H9 (cell line): ENCODE data around the gene SPATS1. TPM values are rescaled to one million over a fixed set of nuclear protein-coding genes. Genes with fewer than 3 reads are reported as not detected.

Experiments used
- DNase-seq: peaks from one replicate; pipeline ENCODE4 v3.0.0-alpha.2; 2017
- H2AFZ ChIP-seq: one replicate; pipeline ENCODE4 v1.6.1; 2013; ENCODE audit warnings: mild to moderate bottlenecking, low read length, control low read depth, moderate library complexity
- H2AK5ac ChIP-seq: 2 replicates; pipeline ENCODE4 v1.6.1; 2013; ENCODE audit warnings: low read length, control low read depth, mixed read lengths; ENCODE audit not compliant: insufficient read length
- H2BK120ac ChIP-seq: one replicate; pipeline ENCODE4 v1.6.1; 2013; ENCODE audit warnings: low read depth, mild to moderate bottlenecking, low read length, control low read depth, inconsistent platforms; ENCODE audit not compliant: poor library complexity, severe bottlenecking
- H2BK12ac ChIP-seq: 2 replicates; pipeline ENCODE4 v1.6.1; 2013; ENCODE audit warnings: low read length, control low read depth, mixed read lengths, low read depth; ENCODE audit not compliant: insufficient read length
- H2BK15ac ChIP-seq: 2 replicates; pipeline ENCODE4 v1.6.1; 2013; ENCODE audit warnings: low read depth, low read length, control low read depth
- H2BK20ac ChIP-seq: one replicate; pipeline ENCODE4 v1.6.1; 2013; ENCODE audit warnings: low read depth, mild to moderate bottlenecking, low read length, control low read depth, inconsistent platforms; ENCODE audit not compliant: poor library complexity, severe bottlenecking
- H2BK5ac ChIP-seq: 2 replicates; pipeline ENCODE4 v1.6.1; 2013; ENCODE audit warnings: low read length, control low read depth, mixed read lengths; ENCODE audit not compliant: insufficient read length
- H3K14ac ChIP-seq: 2 replicates; pipeline ENCODE4 v1.6.1; 2013; ENCODE audit warnings: low read length, control low read depth; ENCODE audit not compliant: insufficient read depth
- H3K18ac ChIP-seq: 2 replicates; pipeline ENCODE4 v1.6.1; 2013; ENCODE audit warnings: low read depth, mild to moderate bottlenecking, mixed read lengths, low read length, control low read depth; ENCODE audit not compliant: insufficient read length
- H3K23ac ChIP-seq: 2 replicates; pipeline ENCODE4 v1.6.1; 2013; ENCODE audit warnings: low read length, control low read depth, mixed read lengths, low read depth; ENCODE audit not compliant: insufficient read length
- H3K23me2 ChIP-seq: 2 replicates; pipeline ENCODE4 v1.6.1; 2013; ENCODE audit warnings: low read depth, mild to moderate bottlenecking, mixed read lengths, low read length, control low read depth; ENCODE audit not compliant: insufficient read length, poor library complexity, severe bottlenecking
- H3K27ac ChIP-seq: 2 replicates; pipeline ENCODE4 v1.5.1; 2013; ENCODE audit warnings: low read length, control low read depth, mixed read lengths, low read depth; ENCODE audit not compliant: insufficient read length
- H3K27me3 ChIP-seq: 2 replicates; pipeline ENCODE4 v1.6.1; 2013; ENCODE audit warnings: low read length, control low read depth, inconsistent platforms; ENCODE audit not compliant: insufficient read depth
- H3K4ac ChIP-seq: 2 replicates; pipeline ENCODE4 v1.6.1; 2013; ENCODE audit warnings: low read depth, mild to moderate bottlenecking, control low read depth, inconsistent platforms, low read length, moderate library complexity
- H3K4me1 ChIP-seq: 2 replicates; pipeline ENCODE4 v1.6.1; 2013; ENCODE audit warnings: low read length, control low read depth, inconsistent platforms; ENCODE audit not compliant: insufficient read depth
- H3K4me2 ChIP-seq: 2 replicates; pipeline ENCODE4 v1.6.1; 2013; ENCODE audit warnings: low read length, control low read depth, mixed read lengths; ENCODE audit not compliant: insufficient read length, insufficient read depth
- H3K56ac ChIP-seq: 2 replicates; pipeline ENCODE4 v1.6.1; 2013; ENCODE audit warnings: low read depth, mild to moderate bottlenecking, mixed read lengths, low read length, control low read depth; ENCODE audit not compliant: insufficient read length
- H3K79me1 ChIP-seq: 2 replicates; pipeline ENCODE4 v1.6.1; 2013; ENCODE audit warnings: low read depth, mild to moderate bottlenecking, moderate library complexity, low read length, control low read depth, inconsistent platforms; ENCODE audit not compliant: insufficient read depth, poor library complexity, severe bottlenecking
- H3K79me2 ChIP-seq: 2 replicates; pipeline ENCODE4 v1.6.1; 2013; ENCODE audit warnings: low read length, control low read depth, inconsistent platforms; ENCODE audit not compliant: insufficient read depth
- H3K9ac ChIP-seq: 2 replicates; pipeline ENCODE4 v1.6.1; 2013; ENCODE audit warnings: low read length, control low read depth, mixed read lengths; ENCODE audit not compliant: insufficient read length; ENCODE audit errors: extremely low read depth
- H3K9me3 ChIP-seq: one replicate; pipeline ENCODE4 v1.6.1; 2013; ENCODE audit warnings: low read depth, low read length, inconsistent platforms; ENCODE audit not compliant: control insufficient read depth
- H3T11ph ChIP-seq: one replicate; pipeline ENCODE4 v1.6.1; 2013; ENCODE audit warnings: mild to moderate bottlenecking, low read length, control low read depth, inconsistent platforms
- H4K20me1 ChIP-seq: one replicate; pipeline ENCODE4 v1.6.1; 2013; ENCODE audit not compliant: control insufficient read depth, insufficient read length, insufficient read depth
- H4K5ac ChIP-seq: 2 replicates; pipeline ENCODE4 v1.6.1; 2013; ENCODE audit warnings: low read depth, mild to moderate bottlenecking, mixed read lengths, low read length, control low read depth; ENCODE audit not compliant: insufficient read length
- H4K8ac ChIP-seq: replicated peaks from 2 replicates; pipeline ENCODE4 v1.6.1; 2013; ENCODE audit warnings: low read length, control low read depth, mixed read lengths, low read depth; ENCODE audit not compliant: insufficient read length
- H4K91ac ChIP-seq: 2 replicates; pipeline ENCODE4 v1.6.1; 2013; ENCODE audit warnings: low read depth, mild to moderate bottlenecking, moderate library complexity, mixed read lengths, low read length, control low read depth; ENCODE audit not compliant: insufficient read length
- H3K27ac Mint-ChIP-seq, 3 experiments: 2 replicates in 2 of 3; 3 replicates in 1 of 3; pipeline ENCODE4 v1.8.0; 2020 to 2021; ENCODE audit warnings: mixed read lengths in 3 of 3, mild to moderate bottlenecking in 1 of 3, moderate library complexity in 1 of 3
- H3K27me3 Mint-ChIP-seq: 2 replicates; pipeline ENCODE4 v1.8.0; 2021; ENCODE audit warnings: low read depth, mild to moderate bottlenecking, moderate library complexity, mixed read lengths
- H3K36me3 Mint-ChIP-seq, 3 experiments: 2 replicates in 2 of 3; 3 replicates in 1 of 3; pipeline ENCODE4 v1.8.0; 2020 to 2021; ENCODE audit warnings: low read depth in 3 of 3, mixed read lengths in 3 of 3; ENCODE audit not compliant: insufficient read depth in 1 of 3
- H3K4me1 Mint-ChIP-seq, 2 experiments: 2 replicates each; pipeline ENCODE4 v1.8.0; 2020; ENCODE audit warnings: mixed read lengths in 2 of 2
- H3K4me3 Mint-ChIP-seq, 2 experiments: 2 replicates in 1 of 2; 3 replicates in 1 of 2; pipeline ENCODE4 v1.8.0; 2020 to 2021; ENCODE audit warnings: mild to moderate bottlenecking in 2 of 2, mixed read lengths in 2 of 2, moderate library complexity in 1 of 2
- H3K9me3 Mint-ChIP-seq, 2 experiments: 2 replicates in 1 of 2; 3 replicates in 1 of 2; pipeline ENCODE4 v1.8.0; 2020; ENCODE audit warnings: mild to moderate bottlenecking in 2 of 2, mixed read lengths in 2 of 2, moderate library complexity in 1 of 2
- CTCF ChIP-seq: fragments of 200-600 bp; sonication (generic); conservative IDR thresholded peaks from 3 replicates; pipeline ENCODE4 v1.8.0; 2021; ENCODE audit warnings: antibody characterized with exemption, mild to moderate bottlenecking
- WGBS: extraction: QIAGEN DNeasy Blood & Tissue Kit; methylation state at CpG from one replicate; pipeline ENCODE4 v1.1.7; 2013; ENCODE audit warnings: missing lambda C conversion rate, low lambda C conversion rate, mixed read lengths; ENCODE audit not compliant: insufficient read length; ENCODE audit errors: extremely low coverage; 5-methylcytosine and 5-hydroxymethylcytosine counted together
- total RNA-seq: library from RNA; stranded (reverse); gene quantifications from 2 replicates; pipeline ENCODE4 v1.2.1, GENCODE V29; 2021

Gene SPATS1
- total RNA-seq, 1 experiment from 2014 or later = not detected

- H3K79me1 ChIP-seq = no peaks in the 10 kb centered on the region
- H4K8ac ChIP-seq = no peak overlapping the region
- H3K9me3 ChIP-seq = no peaks in the 10 kb centered on the region
- H3K27me3 ChIP-seq = no peaks in the 10 kb centered on the region
- H4K5ac ChIP-seq = no peak overlapping the region
- H3K4me2 ChIP-seq = no peak overlapping the region
- no peak overlapping the region for H2BK120ac ChIP-seq
- no peak overlapping the region for H3K27ac Mint-ChIP-seq
- H2BK5ac ChIP-seq = no peak overlapping the region
- no peak overlapping the region for H3K4ac ChIP-seq
- H3K14ac ChIP-seq = no peak overlapping the region
- H2BK12ac ChIP-seq = no peak overlapping the region
- H2AFZ ChIP-seq = no peak overlapping the region
- no peak overlapping the region for H3K9ac ChIP-seq
- H3K23me2 ChIP-seq = peaks cover 8% of the 10 kb centered on the region
- no peaks in the 10 kb centered on the region for H3K79me2 ChIP-seq
- no peak overlapping the region for H3K56ac ChIP-seq
- H2BK20ac ChIP-seq = no peak overlapping the region
- no peak overlapping the region for H3T11ph ChIP-seq
- H3K4me1 ChIP-seq = no peaks in the 10 kb centered on the region
- peaks cover 6% of the 10 kb centered on the region in 2 experiments for H3K4me1 Mint-ChIP-seq
- H3K4me3 Mint-ChIP-seq = no peak overlapping the region; a peak in 1 of 5 replicates
- H3K9me3 Mint-ChIP-seq = no peaks in the 10 kb centered on the region
- no peaks in the 10 kb centered on the region for H4K20me1 ChIP-seq
- H3K23ac ChIP-seq = no peak overlapping the region
- no peak overlapping the region for H4K91ac ChIP-seq
- no peak overlapping the region for H2BK15ac ChIP-seq
- H3K27me3 Mint-ChIP-seq = peaks cover 11% of the 10 kb centered on the region
- TF ChIP-seq CTCF = no peak
- DNase-seq = no peak
- no peak overlapping the region for H3K18ac ChIP-seq
- H2AK5ac ChIP-seq = no peak overlapping the region
- peaks cover 36 to 72% (median 63%) of the 10 kb centered on the region in 3 experiments for H3K36me3 Mint-ChIP-seq
- no peak overlapping the region for H3K27ac ChIP-seq
- no CpG with 5 or more reads among the region's 14 CpGs for WGBS
These were observed 40.5 kb upstream of the SPATS1 start for GRCh38 chr6:44301782-44302564.
